Measurements from ENCODE around the gene RNF126.
A peak's percentile ranks its signal among the peaks of the same experiment; 100 is the strongest.

GRCh38 chr19:639253-640160 lies 23.5 kb downstream of the RNF126 start, which contains the start of gene FGF22:
- TF ChIP-seq, protein P1, sequence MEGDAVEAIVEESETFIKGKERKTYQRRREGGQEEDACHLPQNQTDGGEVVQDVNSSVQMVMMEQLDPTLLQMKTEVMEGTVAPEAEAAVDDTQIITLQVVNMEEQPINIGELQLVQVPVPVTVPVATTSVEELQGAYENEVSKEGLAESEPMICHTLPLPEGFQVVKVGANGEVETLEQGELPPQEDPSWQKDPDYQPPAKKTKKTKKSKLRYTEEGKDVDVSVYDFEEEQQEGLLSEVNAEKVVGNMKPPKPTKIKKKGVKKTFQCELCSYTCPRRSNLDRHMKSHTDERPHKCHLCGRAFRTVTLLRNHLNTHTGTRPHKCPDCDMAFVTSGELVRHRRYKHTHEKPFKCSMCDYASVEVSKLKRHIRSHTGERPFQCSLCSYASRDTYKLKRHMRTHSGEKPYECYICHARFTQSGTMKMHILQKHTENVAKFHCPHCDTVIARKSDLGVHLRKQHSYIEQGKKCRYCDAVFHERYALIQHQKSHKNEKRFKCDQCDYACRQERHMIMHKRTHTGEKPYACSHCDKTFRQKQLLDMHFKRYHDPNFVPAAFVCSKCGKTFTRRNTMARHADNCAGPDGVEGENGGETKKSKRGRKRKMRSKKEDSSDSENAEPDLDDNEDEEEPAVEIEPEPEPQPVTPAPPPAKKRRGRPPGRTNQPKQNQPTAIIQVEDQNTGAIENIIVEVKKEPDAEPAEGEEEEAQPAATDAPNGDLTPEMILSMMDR (IDR thresholded peaks at IDR 0.05 in 4 of 5, conservative IDR thresholded peaks at IDR 0.05 in 1 of 5): peak in 1 of 5 experiments; percentile 17
- TF ChIP-seq POLR2A (IDR thresholded peaks at IDR 0.05): peak; percentile 15 to 34
